WTC11 (cell line): ENCODE data around the gene SPATA13. TPM values are rescaled to one million over a fixed set of nuclear protein-coding genes. Genes with fewer than 3 reads are reported as not detected.
"Not testable (repeated sequence)": the region's sequence is repeated elsewhere in the genome, so short reads cannot be mapped to it uniquely, and the experiment has no call there.

ENCODE experiments used
- ATAC-seq: fragments of 200-7000 bp; cut with Tn5 transposase; 2 replicates; pipeline ENCODE4 v1.10.0; 2021; ENCODE audit warnings: mild to moderate bottlenecking, moderate library complexity
- CTCF ChIA-PET: fragments of 300-600 bp; sonication (Branson Sonifier 250); formaldehyde crosslinking; loops from one replicate; lab custom pipeline; 2021; ENCODE audit warnings: antibody characterized with exemption; lab: Charles Lee
- POLR2A ChIA-PET: fragments of 350-600 bp; sonication (Branson Sonifier 250); formaldehyde crosslinking; loops from one replicate; lab custom pipeline; 2021; ENCODE audit warnings: antibody characterized with exemption; lab: Charles Lee
- DNase-seq: peaks from one replicate; pipeline ENCODE4 v3.0.0; 2021; ENCODE audit warnings: low spot score
- H3K27ac Mint-ChIP-seq: 2 replicates; pipeline ENCODE4 v1.8.0; 2021; ENCODE audit warnings: mixed read lengths
- H3K27me3 Mint-ChIP-seq: 2 replicates; pipeline ENCODE4 v1.8.0; 2021; ENCODE audit warnings: low read depth, mild to moderate bottlenecking, moderate library complexity, mixed read lengths
- H3K36me3 Mint-ChIP-seq: 2 replicates; pipeline ENCODE4 v1.8.0; 2021; ENCODE audit warnings: mixed read lengths
- H3K4me1 Mint-ChIP-seq: 2 replicates; pipeline ENCODE4 v1.8.0; 2022; ENCODE audit warnings: mixed read lengths
- H3K4me3 Mint-ChIP-seq: 2 replicates; pipeline ENCODE4 v1.8.0; 2021; ENCODE audit warnings: mild to moderate bottlenecking, moderate library complexity, mixed read lengths
- H3K9me3 Mint-ChIP-seq: 2 replicates; pipeline ENCODE4 v1.8.0; 2021; ENCODE audit warnings: mixed read lengths
- AR ChIP-seq: fragments of 250-450 bp; sonication (Bioruptor Pico); IDR thresholded peaks from 2 replicates; pipeline ENCODE4 v1.9.0; 2021; ENCODE audit warnings: mild to moderate bottlenecking
- CBFB ChIP-seq: sonication (generic); formaldehyde crosslinking; IDR thresholded peaks from 2 replicates; pipeline ENCODE4 v1.8.1; 2022; ENCODE audit warnings: mild to moderate bottlenecking, low read depth, missing genetic modification reagents
- CDX4 ChIP-seq: fragments of 250-450 bp; sonication (Bioruptor Pico); IDR thresholded peaks from 2 replicates; pipeline ENCODE4 v1.9.0; 2021; ENCODE audit warnings: moderate library complexity, mild to moderate bottlenecking, inconsistent platforms, borderline replicate concordance
- E2F4 ChIP-seq: sonication (generic); formaldehyde crosslinking; IDR thresholded peaks from 2 replicates; pipeline ENCODE4 v1.8.1; 2022; ENCODE audit warnings: low read depth, mild to moderate bottlenecking, moderate library complexity, missing genetic modification reagents, borderline replicate concordance
- ELF4 ChIP-seq: sonication (generic); formaldehyde crosslinking; IDR thresholded peaks from 2 replicates; pipeline ENCODE4 v1.8.1; 2022; ENCODE audit warnings: low read depth, mild to moderate bottlenecking, moderate library complexity, missing genetic modification reagents
- ESRRA ChIP-seq: sonication (generic); formaldehyde crosslinking; IDR thresholded peaks from 2 replicates; pipeline ENCODE4 v1.8.1; 2022; ENCODE audit warnings: mild to moderate bottlenecking, missing genetic modification reagents, borderline replicate concordance
- ETV6 ChIP-seq: sonication (generic); formaldehyde crosslinking; IDR thresholded peaks from 2 replicates; pipeline ENCODE4 v1.8.1; 2022; ENCODE audit warnings: mild to moderate bottlenecking, missing genetic modification reagents
- FOXK1 ChIP-seq: sonication (generic); formaldehyde crosslinking; IDR thresholded peaks from 2 replicates; pipeline ENCODE4 v1.8.0; 2022; ENCODE audit warnings: mild to moderate bottlenecking, moderate library complexity, missing genetic modification reagents
- FOXP1 ChIP-seq: sonication (generic); formaldehyde crosslinking; IDR thresholded peaks from 2 replicates; pipeline ENCODE4 v1.8.0; 2022; ENCODE audit warnings: missing genetic modification reagents, mild to moderate bottlenecking, moderate library complexity, borderline replicate concordance
- GTF2I ChIP-seq: fragments of 250-450 bp; sonication (Bioruptor Pico); conservative IDR thresholded peaks from 2 replicates; pipeline ENCODE4 v1.4.0; 2021; ENCODE audit warnings: mild to moderate bottlenecking
- NFATC4 ChIP-seq: fragments of 250-450 bp; sonication (Bioruptor Pico); IDR thresholded peaks from 2 replicates; pipeline ENCODE4 v1.9.0; 2021; ENCODE audit warnings: mild to moderate bottlenecking
- PRDM15 ChIP-seq: sonication (generic); formaldehyde crosslinking; IDR thresholded peaks from 2 replicates; pipeline ENCODE4 v1.8.0; 2022; ENCODE audit warnings: missing genetic modification reagents
- PRRX2 ChIP-seq: fragments of 250-450 bp; sonication (Bioruptor Pico); IDR thresholded peaks from 2 replicates; pipeline ENCODE4 v1.8.0; 2021; ENCODE audit warnings: mild to moderate bottlenecking
- SMAD3 ChIP-seq: sonication (generic); formaldehyde crosslinking; IDR thresholded peaks from 2 replicates; pipeline ENCODE4 v1.8.0; 2022; ENCODE audit warnings: missing genetic modification reagents, mild to moderate bottlenecking, borderline replicate concordance
- SP1 ChIP-seq: sonication (generic); formaldehyde crosslinking; conservative IDR thresholded peaks from 2 replicates; pipeline ENCODE4 v1.8.1; 2022; ENCODE audit warnings: missing genetic modification reagents
- ZNF121 ChIP-seq: sonication (generic); formaldehyde crosslinking; IDR thresholded peaks from 2 replicates; pipeline ENCODE4 v1.8.0; 2023; ENCODE audit warnings: missing genetic modification reagents
- ZNF532 ChIP-seq: fragments of 250-450 bp; sonication (Bioruptor Pico); IDR thresholded peaks from 2 replicates; pipeline ENCODE4 v1.9.0; 2021; ENCODE audit warnings: mild to moderate bottlenecking, borderline replicate concordance
- ZSCAN18 ChIP-seq: fragments of 250-450 bp; sonication (Bioruptor Pico); IDR thresholded peaks from 2 replicates; pipeline ENCODE4 v2.1.2; 2022; ENCODE audit warnings: mild to moderate bottlenecking, moderate library complexity
- total RNA-seq: library from RNA; stranded (reverse); gene quantifications from 3 replicates; pipeline ENCODE4 v1.2.3, GENCODE V29; 2021

SPATA13 gene
- total RNA-seq, 1 experiment from 2014 or later, result 29.0 TPM

GRCh38 chr13:24119626-24120508 is 40.7 kb upstream of the SPATA13 start (continued):
- TF ChIP-seq E2F4 (CRISPR knock-in tag), result no peak

GRCh38 chr13:24122045-24122444 is 38.5 kb upstream of the SPATA13 start:
- H3K27ac Mint-ChIP-seq, DNase-seq, ATAC-seq, H3K9me3 Mint-ChIP-seq, CTCF ChIA-PET, POLR2A ChIA-PET, H3K36me3 Mint-ChIP-seq, H3K27me3 Mint-ChIP-seq, H3K4me3 Mint-ChIP-seq: not testable (repeated sequence)
- peaks cover 43% of the 10 kb centered on the region for H3K4me1 Mint-ChIP-seq

GRCh38 chr13:24122569-24122968 is 38.0 kb upstream of the SPATA13 start:
- POLR2A ChIA-PET, result no interaction called here
- CTCF ChIA-PET, result no interaction called here
- H3K4me1 Mint-ChIP-seq, result peaks cover 47% of the 10 kb centered on the region
- DNase-seq, result no peak
- TF ChIP-seq CBFB (CRISPR knock-in tag) (no peak), ELF4 (no peak), ETV6 (no peak), FOXP1 (no peak), SP1 (CRISPR knock-in tag) (no peak), ZNF532 (CRISPR knock-in tag) (no peak), SMAD3 (CRISPR knock-in tag) (no peak), ESRRA (CRISPR knock-in tag) (no peak), CDX4 (CRISPR knock-in tag) (no peak), ZNF121 (CRISPR knock-in tag) (no peak), PRRX2 (CRISPR knock-in tag) (no peak), FOXK1 (no peak), GTF2I (no peak), ZSCAN18 (no peak), NFATC4 (CRISPR knock-in tag) (no peak), AR (CRISPR knock-in tag) (no peak), PRDM15 (CRISPR knock-in tag) (no peak)
- no peaks in the 10 kb centered on the region for H3K9me3 Mint-ChIP-seq
- no peaks in the 10 kb centered on the region for H3K36me3 Mint-ChIP-seq
- H3K27ac Mint-ChIP-seq, result no peak overlapping the region
- H3K27me3 Mint-ChIP-seq, result no peaks in the 10 kb centered on the region
- no peak overlapping the region for H3K4me3 Mint-ChIP-seq
- no peak for ATAC-seq
